IMR-90 (cell line): ENCODE measurements around the gene SMAP1. TPM values are rescaled to one million over a fixed set of nuclear protein-coding genes. Genes with fewer than 3 reads are reported as not detected.

Experiments used
- ATAC-seq: fragments of 200-7000 bp; cut with Tn5 transposase; 2 replicates; pipeline ENCODE4 v1.9.1; 2020; ENCODE audit warnings: low read depth, mild to moderate bottlenecking, moderate library complexity
- BruUV-seq: library from RNA; stranded (reverse); fragments of 400-500 nt; replicated peaks from 2 replicates; lab custom pipeline; 2021; lab: Mats Ljungman, UMichigan
- CTCF ChIA-PET: fragments of 300-600 bp; formaldehyde crosslinking; extraction: SDS; loops from one replicate; lab custom pipeline; 2021; ENCODE audit warnings: antibody characterized with exemption; lab: Yijun Ruan, JAX
- POLR2A ChIA-PET: fragments of 300-600 bp; sonication (Branson Sonifier 250); formaldehyde crosslinking; loops from one replicate; lab custom pipeline; 2022; ENCODE audit warnings: antibody characterized with exemption; ENCODE audit not compliant: unreplicated experiment; lab: Charles Lee
- DNase-seq: peaks from one replicate; pipeline ENCODE4 v3.0.0; 2013
- H2AFZ ChIP-seq: replicated peaks from 2 replicates; pipeline ENCODE3; 2013; ENCODE audit warnings: low read length, mild to moderate bottlenecking; ENCODE audit not compliant: poor library complexity
- H2AK5ac ChIP-seq: 2 replicates; pipeline ENCODE4 v1.6.1; 2013; ENCODE audit warnings: low read depth, low read length, inconsistent platforms
- H2AK9ac ChIP-seq: replicated peaks from 2 replicates; pipeline ENCODE3; 2013; ENCODE audit warnings: mild to moderate bottlenecking, low read depth, low read length, moderate library complexity; ENCODE audit not compliant: poor library complexity
- H2BK120ac ChIP-seq: 2 replicates; pipeline ENCODE4 v1.6.1; 2013; ENCODE audit warnings: low read depth, low read length, inconsistent platforms
- H2BK15ac ChIP-seq: 3 replicates; pipeline ENCODE4 v1.6.1; 2013; ENCODE audit warnings: low read depth, low read length, inconsistent platforms
- H2BK20ac ChIP-seq: 2 replicates; pipeline ENCODE4 v1.6.1; 2013; ENCODE audit warnings: low read depth, mild to moderate bottlenecking, inconsistent platforms, low read length, moderate library complexity
- H2BK5ac ChIP-seq: 2 replicates; pipeline ENCODE4 v1.6.1; 2013; ENCODE audit warnings: mild to moderate bottlenecking, low read depth, low read length, inconsistent platforms; ENCODE audit not compliant: poor library complexity, severe bottlenecking
- H3K14ac ChIP-seq: replicated peaks from 2 replicates; pipeline ENCODE4 v1.6.1; 2013; ENCODE audit warnings: low read depth, low read length, inconsistent platforms
- H3K18ac ChIP-seq: 2 replicates; pipeline ENCODE4 v1.6.1; 2013; ENCODE audit warnings: low read depth, low read length, control low read depth
- H3K23ac ChIP-seq: 2 replicates; pipeline ENCODE4 v1.6.1; 2013; ENCODE audit warnings: low read depth, low read length, inconsistent platforms
- H3K27ac ChIP-seq: 2 replicates; pipeline ENCODE4 v1.5.1; 2013; ENCODE audit warnings: mild to moderate bottlenecking, control low read depth, low read length; ENCODE audit not compliant: insufficient read depth
- H3K27me3 ChIP-seq: 2 replicates; pipeline ENCODE4 v1.6.1; 2013; ENCODE audit warnings: low read length; ENCODE audit not compliant: control insufficient read depth, insufficient read depth
- H3K36me3 ChIP-seq: 2 replicates; pipeline ENCODE4 v1.6.1; 2013; ENCODE audit warnings: low read length, mixed read lengths; ENCODE audit not compliant: control insufficient read depth, insufficient read depth
- H3K4ac ChIP-seq: 2 replicates; pipeline ENCODE4 v1.6.1; 2013; ENCODE audit warnings: low read depth, low read length, inconsistent platforms
- H3K4me1 ChIP-seq: 2 replicates; pipeline ENCODE4 v1.6.1; 2013; ENCODE audit warnings: low read length, mixed read lengths; ENCODE audit not compliant: control insufficient read depth, insufficient read depth
- H3K4me2 ChIP-seq: 2 replicates; pipeline ENCODE4 v1.6.1; 2013; ENCODE audit warnings: low read depth, mild to moderate bottlenecking, control low read depth, low read length, moderate library complexity
- H3K4me3 ChIP-seq: 2 replicates; pipeline ENCODE4 v1.5.1; 2013; ENCODE audit warnings: low read depth, mild to moderate bottlenecking, control low read depth, low read length, moderate library complexity; ENCODE audit not compliant: insufficient read depth
- H3K56ac ChIP-seq: 2 replicates; pipeline ENCODE4 v1.6.1; 2013; ENCODE audit warnings: low read length, inconsistent platforms; ENCODE audit not compliant: insufficient read depth; ENCODE audit errors: extremely low read depth
- H3K79me1 ChIP-seq, 2 experiments: 2 replicates each; pipeline ENCODE4 v1.6.1; 2013; ENCODE audit warnings: low read length in 2 of 2, inconsistent platforms in 1 of 2, low read depth in 1 of 2
- H3K9ac ChIP-seq: 2 replicates; pipeline ENCODE4 v1.6.1; 2013; ENCODE audit warnings: low read depth, low read length, control low read depth
- H3K9me1 ChIP-seq: 2 replicates; pipeline ENCODE4 v1.6.1; 2013; ENCODE audit warnings: low read length, inconsistent platforms; ENCODE audit not compliant: insufficient read depth
- H3K9me3 ChIP-seq: 2 replicates; pipeline ENCODE4 v1.6.1; 2013; ENCODE audit warnings: low read length; ENCODE audit not compliant: control insufficient read depth, insufficient read depth
- H4K20me1 ChIP-seq: 2 replicates; pipeline ENCODE4 v1.6.1; 2013; ENCODE audit warnings: low read length, inconsistent platforms; ENCODE audit not compliant: insufficient read depth
- H4K5ac ChIP-seq: 2 replicates; pipeline ENCODE4 v1.6.1; 2013; ENCODE audit warnings: mild to moderate bottlenecking, low read depth, low read length, control low read depth
- H4K8ac ChIP-seq, 2 experiments: 2 replicates each; pipeline ENCODE4 v1.6.1; 2013; ENCODE audit warnings: low read depth in 2 of 2, low read length in 2 of 2, control low read depth in 1 of 2, inconsistent platforms in 1 of 2
- H4K91ac ChIP-seq: 2 replicates; pipeline ENCODE4 v1.6.1; 2013; ENCODE audit warnings: low read depth, low read length, inconsistent platforms; ENCODE audit not compliant: insufficient read depth
- BHLHE40 ChIP-seq: fragments of 150-350 bp; IDR thresholded peaks from 2 replicates; pipeline ENCODE4 v1.6.1; 2016; ENCODE audit warnings: mild to moderate bottlenecking, low read depth, low read length
- CEBPB ChIP-seq: IDR thresholded peaks from 2 replicates; pipeline ENCODE4 v1.6.1; 2012; ENCODE audit warnings: low read depth, low read length, improper control_type of control experiment
- CHD1 ChIP-seq: IDR thresholded peaks from 2 replicates; pipeline ENCODE4 v1.6.1; 2012; ENCODE audit warnings: low read depth, low read length, improper control_type of control experiment
- CTCF ChIP-seq: conservative IDR thresholded peaks from 2 replicates; pipeline ENCODE4 v1.5.1; 2012; ENCODE audit warnings: mild to moderate bottlenecking, low read depth, low read length, improper control_type of control experiment
- ELK1 ChIP-seq: fragments of 150-350 bp; IDR thresholded peaks from 2 replicates; pipeline ENCODE4 v1.6.1; 2016; ENCODE audit warnings: low read depth, mild to moderate bottlenecking, low read length, moderate library complexity, borderline replicate concordance
- FOS ChIP-seq: fragments of 150-350 bp; IDR thresholded peaks from 2 replicates; pipeline ENCODE4 v1.6.1; 2016; ENCODE audit warnings: low read depth, low read length
- MAFK ChIP-seq: IDR thresholded peaks from 2 replicates; pipeline ENCODE4 v1.6.1; 2012; ENCODE audit warnings: low read depth, low read length, improper control_type of control experiment
- MAZ ChIP-seq: IDR thresholded peaks from 2 replicates; pipeline ENCODE4 v1.6.1; 2012; ENCODE audit warnings: low read depth, mild to moderate bottlenecking, low read length, improper control_type of control experiment, moderate library complexity, borderline replicate concordance
- MXI1 ChIP-seq: IDR thresholded peaks from 2 replicates; pipeline ENCODE4 v1.6.1; 2012; ENCODE audit warnings: low read depth, mild to moderate bottlenecking, low read length, moderate library complexity, borderline replicate concordance
- NFE2L2 ChIP-seq: fragments of 150-350 bp; IDR thresholded peaks from 2 replicates; pipeline ENCODE4 v1.6.1; 2016; ENCODE audit warnings: low read depth, mild to moderate bottlenecking, low read length
- POLR2A ChIP-seq: IDR thresholded peaks from 2 replicates; pipeline ENCODE4 v1.6.1; 2012; ENCODE audit warnings: mild to moderate bottlenecking, low read depth, low read length
- RAD21 ChIP-seq: IDR thresholded peaks from 2 replicates; pipeline ENCODE4 v1.6.1; 2012; ENCODE audit warnings: low read length, improper control_type of control experiment
- RCOR1 ChIP-seq: IDR thresholded peaks from 2 replicates; pipeline ENCODE4 v1.6.1; 2012; ENCODE audit warnings: mild to moderate bottlenecking, low read length, improper control_type of control experiment; ENCODE audit not compliant: insufficient replicate concordance
- RFX5 ChIP-seq: IDR thresholded peaks from 2 replicates; pipeline ENCODE4 v1.8.0; 2012; ENCODE audit warnings: low read depth, mild to moderate bottlenecking, low read length, moderate library complexity
- SMC3 ChIP-seq: fragments of 150-350 bp; IDR thresholded peaks from 2 replicates; pipeline ENCODE4 v1.6.1; 2016; ENCODE audit warnings: low read depth, mild to moderate bottlenecking, antibody characterized with exemption, low read length, moderate library complexity
- USF2 ChIP-seq: fragments of 150-350 bp; IDR thresholded peaks from 2 replicates; pipeline ENCODE4 v1.6.1; 2017; ENCODE audit warnings: mild to moderate bottlenecking, antibody characterized with exemption, low read length, low read depth
- WGBS, 2 experiments: methylation state at CpG; one replicate each; pipeline versions ENCODE4 v1.1.5 to v1.1.7; 2013; ENCODE audit warnings: missing lambda C conversion rate in 2 of 2; ENCODE audit not compliant: insufficient read length in 1 of 2; ENCODE audit errors: extremely low coverage in 2 of 2; 5-methylcytosine and 5-hydroxymethylcytosine counted together
- dilution Hi-C: fragments of 300-500 bp; cut with HindIII; formaldehyde crosslinking; loops from one replicate; pipeline ENCODE4 v1.14.3; 2018; ENCODE audit warnings: low sequenced_read_pairs; ENCODE audit not compliant: unreplicated experiment
- in situ Hi-C: fragments of 300-500 bp; cut with MboI; formaldehyde crosslinking; loops from 3 replicates; pipeline ENCODE4 v1.14.3; 2019; ENCODE audit warnings: low sequenced_read_pairs, inconsistent platforms, mixed read lengths
- intact Hi-C: fragments of 100-400 bp; cut with micrococcal nuclease; formaldehyde crosslinking; loops from 2 replicates; pipeline ENCODE4 v1.10.0; 2022
- polyA plus RNA-seq, 3 experiments: library from polyadenylated mRNA; depleted of rRNA; stranded (reverse); fragments of >200 nt; gene quantifications; 2 replicates each; pipeline ENCODE4 v1.2.3, GENCODE V29; 2012; ENCODE audit warnings: low replicate concordance in 1 of 3
- total RNA-seq: library from RNA; depleted of rRNA; stranded (reverse); fragments of >200 nt; gene quantifications from 2 replicates; pipeline ENCODE4 v1.2.3, GENCODE V29; 2012

SMAP1 gene
- total and polyA plus RNA-seq, 2 of the 4 experiments (the other 2 are of a cell fraction): 14.8 to 16.7 TPM

- no peak overlapping the region for H3K56ac ChIP-seq
- H3K23ac ChIP-seq: no peak overlapping the region
- no peak overlapping the region for H3K27ac ChIP-seq
- H4K8ac ChIP-seq: no peak overlapping the region
- no peak overlapping the region for H4K5ac ChIP-seq
- ChIA-PET POLR2A (no interaction called here), CTCF (interaction anchor here (5.0 kb wide), 1 partner anchor 176 kb away, joined by 39 read pairs; no protein-coding TSS in a partner anchor)
- no peak for TF ChIP-seq CHD1
- no peak for TF ChIP-seq RAD21
- no peak for TF ChIP-seq RCOR1
- no peak for TF ChIP-seq BHLHE40
- TF ChIP-seq POLR2A: no peak
- TF ChIP-seq NFE2L2: no peak
- no peak for TF ChIP-seq USF2
- no peak for TF ChIP-seq SMC3
- no peak for TF ChIP-seq MAFK
- no peak for TF ChIP-seq CTCF
- TF ChIP-seq FOS: no peak
- TF ChIP-seq MXI1: no peak
- TF ChIP-seq CEBPB: no peak
- TF ChIP-seq ELK1: no peak
- TF ChIP-seq RFX5: no peak
- TF ChIP-seq MAZ: no peak
- H3K4ac ChIP-seq: no peak overlapping the region
- H2BK5ac ChIP-seq: no peak overlapping the region
- dilution Hi-C loops: loop anchor here (25.0 kb wide), 1 partner anchor 179 kb away; no protein-coding TSS in a partner anchor
- no peak overlapping the region for H2AK5ac ChIP-seq
- H3K18ac ChIP-seq: no peak overlapping the region
- no TSS peak for BruUV-seq
- H3K14ac ChIP-seq: no peak overlapping the region
- no peaks in the 10 kb centered on the region for H3K27me3 ChIP-seq
- in situ Hi-C loops: loop anchor here (5.0 to 25.0 kb wide), 2 partner anchors 179 to 304 kb away; no protein-coding TSS in a partner anchor
- peaks cover 4% of the 10 kb centered on the region; the same call in 1 of the 2 replicates for H4K20me1 ChIP-seq
- ATAC-seq (no peak), DNase-seq (no peak)
- no peaks in the 10 kb centered on the region for H3K4me1 ChIP-seq
- H3K9me1 ChIP-seq: no peaks in the 10 kb centered on the region
- no peaks in the 10 kb centered on the region for H3K36me3 ChIP-seq
- peaks cover 5 to 10% of the 10 kb centered on the region in 2 experiments; a peak in 3 of 4 replicates for H3K79me1 ChIP-seq
- no peak overlapping the region for H2BK120ac ChIP-seq
- no peak overlapping the region for H3K9ac ChIP-seq
- no peak overlapping the region for H2AK9ac ChIP-seq
- H4K91ac ChIP-seq: no peak overlapping the region
- no CpG with 5 or more reads among the region's 2 CpGs for WGBS, 2 experiments
- no peak overlapping the region for H2BK15ac ChIP-seq
- H2BK20ac ChIP-seq: no peak overlapping the region
- H3K4me2 ChIP-seq: no peak overlapping the region
- no peak overlapping the region for H2AFZ ChIP-seq
- no peak overlapping the region for H3K4me3 ChIP-seq
- intact Hi-C loops: loop anchor here (5.0 kb wide), 1 partner anchor 249 kb away; the partner anchor contains the start of gene B3GAT2
- no peaks in the 10 kb centered on the region for H3K9me3 ChIP-seq
Measured at GRCh38 chr6:70708448-70708847, 40.8 kb downstream of the SMAP1 start.
